Activated T-helper 2 cell treated with anti-CD3 and anti-CD28 coated beads, Interferon-gamma antibody, Interleukin-2, Interleukin-4, amounts not matched to agents 10 μg/mL and 5 μg/mL and 100 μg/mL, durations not matched to agents 14 hours and 24 hours and 36 hours (primary cell): ENCODE measurements around the gene KRT80. TPM values are rescaled to one million over a fixed set of nuclear protein-coding genes. Genes with fewer than 3 reads are reported as not detected.

Experiments used
- DNase-seq: peaks from one replicate; pipeline ENCODE4 v3.0.0; 2021; ENCODE audit warnings: low spot score
- H3K27ac Mint-ChIP-seq: one replicate; pipeline ENCODE4 v1.8.0; 2021; ENCODE audit warnings: mixed read lengths
- H3K27me3 Mint-ChIP-seq: one replicate; pipeline ENCODE4 v1.8.0; 2021; ENCODE audit warnings: low read depth, mixed read lengths
- H3K36me3 Mint-ChIP-seq: one replicate; pipeline ENCODE4 v1.8.0; 2021; ENCODE audit warnings: low read depth, mixed read lengths
- H3K4me1 Mint-ChIP-seq: one replicate; pipeline ENCODE4 v1.8.0; 2021; ENCODE audit warnings: low read depth, mixed read lengths
- H3K4me3 Mint-ChIP-seq: one replicate; pipeline ENCODE4 v1.8.0; 2021; ENCODE audit warnings: low read depth, mild to moderate bottlenecking, moderate library complexity, mixed read lengths
- H3K9me3 Mint-ChIP-seq: one replicate; pipeline ENCODE4 v1.8.0; 2021; ENCODE audit warnings: mixed read lengths
- intact Hi-C: fragments of 100-400 bp; cut with micrococcal nuclease; formaldehyde crosslinking; loops from one replicate; pipeline ENCODE4 v1.15.1; 2023
- total RNA-seq: library from RNA; stranded (reverse); gene quantifications from 2 replicates; pipeline ENCODE4 v1.2.3, GENCODE V29; 2022

The KRT80 gene
- total RNA-seq, 1 donor from 2014 or later = not detected

GRCh38 chr12:52212701-52213563 is 21.1 kb upstream of the KRT80 start:
- Mint-ChIP-seq H3K27me3 (peaks cover 12% of the 10 kb centered on the region), H3K27ac (no peak overlapping the region), H3K36me3 (no peaks in the 10 kb centered on the region), H3K9me3 (no peaks in the 10 kb centered on the region), H3K4me1 (peaks cover 2% of the 10 kb centered on the region), H3K4me3 (no peak overlapping the region)
- no peak for DNase-seq
- intact Hi-C loops = loop anchor here (5.0 kb wide), 1 partner anchor 56 kb away; no protein-coding TSS in a partner anchor

GRCh38 chr12:52211716-52212585 is 20.1 kb upstream of the KRT80 start:
- Mint-ChIP-seq H3K9me3 (no peaks in the 10 kb centered on the region), H3K27me3 (peaks cover 12% of the 10 kb centered on the region), H3K36me3 (no peaks in the 10 kb centered on the region), H3K4me3 (no peak overlapping the region), H3K4me1 (peaks cover 2% of the 10 kb centered on the region), H3K27ac (no peak overlapping the region)
- no peak for DNase-seq
- intact Hi-C loops = loop anchor here (5.0 kb wide), 1 partner anchor 55 kb away; no protein-coding TSS in a partner anchor

GRCh38 chr12:52210925-52211650 is 19.3 kb upstream of the KRT80 start:
- Mint-ChIP-seq H3K4me3 (no peak overlapping the region), H3K9me3 (no peaks in the 10 kb centered on the region), H3K36me3 (no peaks in the 10 kb centered on the region), H3K27ac (no peak overlapping the region), H3K27me3 (peaks cover 12% of the 10 kb centered on the region), H3K4me1 (peaks cover 2% of the 10 kb centered on the region)
- no peak for DNase-seq
- intact Hi-C loops = loop anchor here (5.0 kb wide), 1 partner anchor 54 kb away; no protein-coding TSS in a partner anchor

- intact Hi-C loops = loop anchor here (5.0 kb wide), 1 partner anchor 53 kb away; no protein-coding TSS in a partner anchor
- no peaks in the 10 kb centered on the region for H3K9me3 Mint-ChIP-seq
- H3K27me3 Mint-ChIP-seq = peaks cover 14% of the 10 kb centered on the region
- peaks cover 2% of the 10 kb centered on the region for H3K4me1 Mint-ChIP-seq
- no peaks in the 10 kb centered on the region for H3K36me3 Mint-ChIP-seq
- H3K27ac Mint-ChIP-seq = no peak overlapping the region
- H3K4me3 Mint-ChIP-seq = no peak overlapping the region
- DNase-seq = no peak
These were observed 18.5 kb upstream of the KRT80 start for GRCh38 chr12:52210186-52210924.

- Mint-ChIP-seq H3K36me3 (no peaks in the 10 kb centered on the region), H3K27ac (no peak overlapping the region), H3K4me3 (no peak overlapping the region), H3K9me3 (no peaks in the 10 kb centered on the region), H3K4me1 (peaks cover 2% of the 10 kb centered on the region), H3K27me3 (peaks cover 12% of the 10 kb centered on the region)
- DNase-seq = no peak
- intact Hi-C loops = no loop called here
These were observed 17.5 kb upstream of the KRT80 start for GRCh38 chr12:52209321-52209720.

DNA sequence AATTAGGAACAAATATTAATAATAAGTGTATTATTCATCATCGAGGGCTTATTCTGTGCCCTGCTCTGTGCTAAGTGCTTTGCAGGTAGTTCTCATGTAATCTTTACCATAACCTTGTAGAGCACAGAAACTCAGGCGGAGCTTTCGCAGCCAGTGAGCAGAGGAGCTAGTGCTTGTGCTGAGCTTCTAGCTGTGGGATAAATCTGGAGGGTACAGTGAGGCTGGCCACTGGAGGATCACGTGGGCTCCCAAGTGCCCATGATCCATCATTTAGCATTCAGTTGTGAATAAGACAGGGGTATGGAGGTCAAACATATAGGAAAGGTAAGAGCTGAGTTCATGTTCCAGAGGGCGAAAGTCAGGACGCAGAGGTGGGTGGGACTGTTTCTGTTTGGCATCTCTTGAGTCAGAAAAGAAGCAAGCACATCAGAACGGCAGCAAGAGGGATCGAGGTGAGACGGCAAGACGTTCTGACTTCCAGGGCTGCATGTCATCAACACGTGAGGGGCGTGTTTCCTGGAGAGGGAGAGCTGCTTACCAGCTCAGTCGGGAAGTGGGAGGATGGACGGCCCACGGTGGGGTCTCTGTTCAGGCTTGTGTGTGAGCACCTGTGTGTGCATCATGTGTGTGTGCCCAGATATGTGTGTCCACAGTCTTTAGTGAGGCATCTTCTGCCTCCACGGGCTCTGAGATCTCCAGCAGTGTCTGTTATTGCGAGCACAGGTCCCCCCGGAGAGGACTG is 16.8 kb upstream of the KRT80 start:
- H3K36me3 Mint-ChIP-seq = no peaks in the 10 kb centered on the region
- H3K4me1 Mint-ChIP-seq = peaks cover under 1% of the 10 kb centered on the region
- H3K9me3 Mint-ChIP-seq = no peaks in the 10 kb centered on the region
- DNase-seq = no peak
- no peak overlapping the region for H3K4me3 Mint-ChIP-seq
- H3K27me3 Mint-ChIP-seq = peaks cover 12% of the 10 kb centered on the region
- H3K27ac Mint-ChIP-seq = no peak overlapping the region
- intact Hi-C loops = no loop called here

DNA sequence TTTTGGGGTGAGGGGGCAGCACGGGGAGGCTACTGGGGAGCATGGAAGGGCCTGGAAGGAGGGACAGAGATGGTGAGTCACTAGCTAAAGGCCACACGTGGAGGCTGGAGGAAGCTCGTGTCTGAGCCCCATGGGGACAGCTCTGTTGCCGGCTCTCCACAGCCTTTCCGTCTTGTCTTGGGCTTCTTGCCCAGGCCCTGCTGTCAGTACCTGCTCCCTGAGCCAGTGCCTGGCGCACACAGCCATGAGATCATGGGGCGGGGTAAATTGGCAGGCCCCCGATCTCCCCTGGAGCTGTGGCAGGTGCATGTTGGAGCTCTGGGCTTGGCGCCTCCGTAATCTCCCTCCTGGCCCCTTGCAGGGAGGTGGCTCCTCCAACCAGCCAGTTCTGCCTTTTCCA is 16.1 kb upstream of the KRT80 start:
- H3K4me3 Mint-ChIP-seq = no peak overlapping the region
- peaks cover 14% of the 10 kb centered on the region for H3K27me3 Mint-ChIP-seq
- peaks cover 3% of the 10 kb centered on the region for H3K4me1 Mint-ChIP-seq
- H3K27ac Mint-ChIP-seq = no peak overlapping the region
- DNase-seq = no peak
- intact Hi-C loops = no loop called here
- no peaks in the 10 kb centered on the region for H3K36me3 Mint-ChIP-seq
- H3K9me3 Mint-ChIP-seq = no peaks in the 10 kb centered on the region

GRCh38 chr12:52207106-52207505 is 15.3 kb upstream of the KRT80 start:
- peaks cover 15% of the 10 kb centered on the region for H3K27me3 Mint-ChIP-seq
- peaks cover 6% of the 10 kb centered on the region for H3K4me1 Mint-ChIP-seq
- intact Hi-C loops = no loop called here
- H3K36me3 Mint-ChIP-seq = no peaks in the 10 kb centered on the region
- no peak overlapping the region for H3K27ac Mint-ChIP-seq
- no peak overlapping the region for H3K4me3 Mint-ChIP-seq
- no peak for DNase-seq
- H3K9me3 Mint-ChIP-seq = no peaks in the 10 kb centered on the region

DNA sequence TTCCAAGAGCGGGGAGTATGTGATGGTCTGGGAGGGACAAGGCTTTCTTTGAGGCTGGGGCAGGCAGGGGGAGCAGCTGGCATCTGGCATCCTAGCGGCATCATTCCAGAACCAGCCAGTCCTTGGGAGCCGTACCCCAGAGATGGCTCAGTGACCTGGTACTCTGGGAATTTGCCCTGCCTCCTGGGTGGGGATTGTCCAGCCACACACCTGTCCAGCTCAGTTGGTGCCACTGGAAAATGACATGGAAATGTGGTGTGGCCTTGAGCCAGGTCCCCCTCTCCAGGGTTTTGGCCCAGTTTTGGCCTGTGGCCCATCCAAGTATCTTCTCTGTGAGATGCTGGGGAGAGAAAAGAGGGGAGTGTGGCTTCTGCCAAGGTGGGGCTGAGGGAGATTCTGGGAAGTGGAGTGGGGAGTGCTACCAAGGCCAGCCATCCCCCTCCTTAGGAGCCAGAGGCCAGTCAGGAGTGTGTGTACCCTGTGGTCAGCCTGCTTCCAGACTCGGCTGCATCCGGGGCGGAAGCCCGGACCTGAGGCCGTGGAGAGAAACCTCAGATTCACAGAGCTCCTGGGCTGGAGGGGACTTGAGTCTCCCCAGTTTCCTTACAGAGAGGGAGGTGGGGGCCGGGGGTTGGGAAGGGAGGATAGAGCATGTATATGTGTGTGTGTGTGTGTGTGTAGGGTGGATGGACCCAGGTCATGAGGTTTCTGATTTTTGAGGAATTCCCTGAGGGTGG is 14.7 kb upstream of the KRT80 start:
- Mint-ChIP-seq H3K27me3 (peaks cover 16% of the 10 kb centered on the region), H3K9me3 (no peaks in the 10 kb centered on the region), H3K36me3 (no peaks in the 10 kb centered on the region), H3K27ac (no peak overlapping the region), H3K4me3 (no peak overlapping the region), H3K4me1 (peaks cover 6% of the 10 kb centered on the region)
- intact Hi-C loops = no loop called here
- no peak for DNase-seq

GRCh38 chr12:52205612-52206303 is 13.9 kb upstream of the KRT80 start:
- no peak overlapping the region for H3K4me3 Mint-ChIP-seq
- H3K27me3 Mint-ChIP-seq = peaks cover 17% of the 10 kb centered on the region
- no peak overlapping the region for H3K27ac Mint-ChIP-seq
- no peaks in the 10 kb centered on the region for H3K9me3 Mint-ChIP-seq
- H3K36me3 Mint-ChIP-seq = no peaks in the 10 kb centered on the region
- no peak for DNase-seq
- peaks cover 6% of the 10 kb centered on the region for H3K4me1 Mint-ChIP-seq
- intact Hi-C loops = no loop called here
